ENCODE results near the gene TFF1.
"Not testable (repeated sequence)": the region's sequence is repeated elsewhere in the genome, so short reads cannot be mapped to it uniquely, and the experiment has no call there.

The TFF1 gene

DNA sequence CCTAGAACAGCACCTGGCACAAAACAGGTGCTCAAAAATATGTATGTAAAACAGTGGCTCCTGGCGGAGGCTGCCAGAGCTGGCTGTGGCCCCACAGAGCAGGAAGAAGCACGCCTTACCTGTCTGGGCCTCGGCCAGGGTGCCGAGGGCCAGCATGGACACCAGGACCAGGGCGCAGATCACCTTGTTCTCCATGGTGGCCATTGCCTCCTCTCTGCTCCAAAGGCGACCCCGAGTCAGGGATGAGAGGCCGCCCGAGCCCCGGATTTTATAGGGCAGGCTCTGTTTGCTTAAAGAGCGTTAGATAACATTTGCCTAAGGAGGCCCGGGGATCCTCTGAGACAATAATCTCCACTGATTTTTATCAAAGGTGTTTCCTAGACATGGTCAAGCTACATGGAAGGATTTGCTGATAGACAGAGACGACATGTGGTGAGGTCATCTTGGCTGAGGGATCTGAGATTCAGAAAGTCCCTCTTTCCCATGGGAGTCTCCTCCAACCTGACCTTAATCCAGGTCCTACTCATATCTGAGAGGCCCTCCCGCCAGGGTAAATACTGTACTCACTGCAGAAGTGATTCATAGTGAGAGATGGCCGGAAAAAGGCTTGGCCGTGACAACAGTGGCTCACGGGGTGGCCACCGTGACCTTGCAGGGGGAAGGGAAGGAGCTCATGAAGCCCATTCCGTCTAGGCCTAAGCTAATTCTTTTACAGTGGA is at the start of gene TFF1:
TFF1 (minus strand) TSS at position 244 of the 719 bp plus-strand sequence; CDS start at position 204, 40 bp downstream.
- no peak for DNase-seq

DNA sequence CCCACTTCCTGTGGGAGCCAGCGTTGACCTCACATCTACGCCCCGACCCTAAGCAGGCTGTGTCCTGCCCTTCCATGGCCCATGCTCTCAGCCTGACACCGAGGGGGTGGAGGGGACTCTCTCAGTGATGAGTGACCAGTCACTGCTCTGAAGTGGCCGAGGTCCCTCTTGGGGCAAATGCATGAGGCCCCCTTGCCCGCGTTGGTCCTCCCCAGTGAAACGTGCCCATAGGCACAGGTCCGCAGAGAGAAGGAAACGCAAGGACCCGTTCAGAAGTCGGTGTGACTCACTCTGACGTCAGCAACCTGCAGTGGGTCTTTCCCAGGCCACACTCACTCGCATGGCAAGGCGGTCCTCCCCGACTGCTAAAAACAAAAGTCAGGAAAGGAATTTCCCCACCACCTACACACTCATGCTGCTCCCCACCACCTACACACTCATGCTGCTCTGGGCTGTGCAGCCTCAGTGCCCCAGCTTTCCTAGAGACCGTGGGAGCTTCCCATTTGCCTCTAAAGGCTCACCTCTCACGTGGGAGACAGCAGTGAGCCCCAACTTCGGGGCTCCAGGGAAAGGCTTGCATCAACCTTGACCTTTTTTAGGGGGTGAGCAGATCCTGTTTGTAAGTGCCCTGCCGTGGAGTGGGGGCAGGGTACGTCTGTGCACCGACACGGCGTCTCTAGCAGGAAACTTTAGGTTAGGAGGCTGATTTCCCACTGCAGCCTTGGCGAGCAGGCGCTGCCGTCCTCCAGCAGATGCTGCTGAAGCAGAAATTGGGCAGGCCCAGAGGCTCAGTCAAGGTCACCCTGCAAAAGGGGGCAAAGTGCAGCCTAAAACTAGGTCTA is 48.8 kb upstream of the TFF1 start:
- DNase-seq: no peak

DNA sequence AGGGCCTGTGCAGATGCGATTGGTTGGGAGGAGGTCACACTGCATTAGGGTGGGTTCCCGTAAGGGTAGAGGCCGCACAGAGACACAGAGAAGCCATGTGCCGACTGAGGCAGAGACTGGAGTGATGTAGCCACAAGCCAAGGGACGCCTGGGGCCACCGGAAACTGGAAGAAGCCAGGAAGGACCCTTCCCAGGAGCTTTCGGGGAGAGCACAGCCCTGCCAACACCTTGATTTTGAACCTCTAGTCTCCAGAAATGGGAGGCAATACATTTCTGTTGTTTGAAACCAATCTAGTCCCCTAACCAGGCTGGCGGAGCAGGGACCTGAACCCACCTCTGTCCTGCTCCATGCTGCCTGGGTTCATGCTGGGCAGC is 48.2 kb upstream of the TFF1 start:
- no peak for DNase-seq

DNA sequence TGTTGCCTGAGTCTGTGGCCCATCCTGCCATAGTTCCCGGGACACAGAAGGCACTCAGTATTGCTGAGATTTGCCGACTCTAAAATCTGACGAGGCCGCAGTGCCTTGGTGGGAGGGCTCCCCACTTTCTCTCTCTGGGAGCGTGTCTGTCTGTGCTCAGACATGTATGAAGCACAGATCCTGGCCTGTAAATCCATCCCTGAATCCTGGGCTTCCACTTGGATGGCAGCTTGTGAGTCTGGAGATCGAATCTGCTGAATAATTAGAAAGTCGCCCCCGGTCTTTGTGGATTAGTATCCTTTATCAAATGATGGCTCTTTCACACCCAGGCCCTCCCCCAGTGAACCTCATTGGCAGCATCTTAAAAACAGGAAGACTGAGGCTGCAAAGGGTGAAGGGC is 47.7 kb upstream of the TFF1 start:
- no peak for DNase-seq

DNA sequence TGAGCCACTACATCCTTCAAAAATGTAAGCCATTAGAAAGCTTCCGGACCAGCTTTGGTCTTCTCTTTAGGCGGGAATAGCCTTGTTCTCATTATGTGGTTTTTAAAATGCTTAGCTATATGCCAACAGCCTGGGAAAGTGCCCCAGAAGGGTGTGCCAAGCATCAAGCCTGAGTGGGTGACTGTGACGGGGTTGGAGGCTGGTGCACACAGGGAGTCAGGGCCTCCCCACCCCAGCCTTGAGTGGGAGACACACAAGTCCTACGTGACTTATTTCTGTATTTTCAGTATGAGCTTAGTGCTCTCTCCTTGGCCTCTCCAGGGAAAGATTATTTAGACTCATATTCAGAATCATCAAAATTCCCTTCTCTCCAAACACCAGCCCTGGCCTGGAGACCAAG is 47.2 kb upstream of the TFF1 start:
- no peak for DNase-seq

DNA sequence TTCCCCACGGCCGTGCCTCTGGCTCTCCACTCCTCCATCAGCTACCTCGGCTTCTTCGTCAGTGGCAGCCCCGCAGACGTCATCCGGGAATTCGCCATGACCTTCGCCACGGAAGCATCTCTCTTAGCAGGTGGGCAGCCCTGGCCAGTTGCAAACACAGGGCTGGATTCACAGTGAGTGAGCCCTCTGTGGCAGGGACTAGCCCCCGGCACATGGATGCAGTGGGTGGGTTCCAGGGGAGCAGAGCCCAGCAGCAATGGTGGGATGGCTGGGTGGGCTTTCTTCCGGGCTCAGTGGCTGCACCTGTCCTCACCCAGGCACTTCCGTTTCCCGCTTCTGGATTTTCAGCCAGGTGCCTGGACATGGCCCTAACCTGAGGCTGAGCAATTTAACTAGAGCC is 46.8 kb upstream of the TFF1 start:
- DNase-seq: no peak

DNA sequence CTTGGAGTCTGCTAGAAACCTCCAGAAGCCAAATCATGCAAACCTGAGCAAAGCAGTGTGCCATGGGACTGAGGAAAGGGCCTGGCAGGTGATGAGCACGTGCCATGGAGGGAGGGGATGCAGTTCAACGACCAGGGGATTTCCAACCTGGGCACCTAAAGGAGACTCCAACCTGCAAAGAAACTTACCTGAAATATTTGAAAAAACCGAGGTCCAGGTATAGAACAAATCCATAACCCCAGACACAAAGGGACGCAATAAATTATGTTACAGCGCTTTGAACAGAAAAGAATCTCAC is 46.2 kb upstream of the TFF1 start:
- DNase-seq: no peak

DNA sequence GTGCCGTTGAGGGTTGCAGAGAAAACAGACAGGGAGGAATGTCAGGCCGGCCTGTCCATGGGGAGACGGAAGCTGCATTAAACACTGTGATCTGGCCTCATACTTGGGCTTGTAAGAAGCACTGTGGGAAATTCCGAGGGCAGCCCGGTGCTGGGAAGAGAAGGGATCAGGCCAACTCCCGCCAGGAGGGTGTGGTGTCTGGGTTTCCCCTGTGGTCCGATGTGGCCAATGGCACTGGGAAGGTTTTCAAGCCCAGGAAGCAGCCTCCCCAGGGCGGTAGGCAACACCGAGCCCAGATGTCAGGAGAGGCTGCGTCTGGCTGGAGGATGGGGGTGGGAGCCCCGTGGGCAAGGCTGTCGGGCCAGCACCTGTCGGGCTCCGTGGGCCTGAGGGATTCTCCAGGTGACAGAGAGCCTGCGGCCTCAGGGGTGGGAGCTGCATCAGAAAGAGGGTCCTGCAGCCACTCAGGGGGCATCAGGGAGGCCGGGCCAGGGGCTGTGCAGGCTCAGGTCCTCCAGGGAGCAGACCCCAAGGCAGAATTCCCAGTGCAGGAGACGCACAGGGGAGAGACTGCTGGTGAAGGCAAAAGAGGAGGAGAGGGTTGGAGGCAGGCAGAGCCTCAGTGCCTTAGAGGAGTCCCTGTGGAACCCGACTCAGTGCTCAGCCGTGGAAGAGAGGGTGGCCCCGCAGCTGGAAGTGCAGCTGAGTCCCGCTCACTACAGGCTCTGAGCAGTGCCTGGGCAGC is 45.7 kb upstream of the TFF1 start:
- no peak for DNase-seq

DNA sequence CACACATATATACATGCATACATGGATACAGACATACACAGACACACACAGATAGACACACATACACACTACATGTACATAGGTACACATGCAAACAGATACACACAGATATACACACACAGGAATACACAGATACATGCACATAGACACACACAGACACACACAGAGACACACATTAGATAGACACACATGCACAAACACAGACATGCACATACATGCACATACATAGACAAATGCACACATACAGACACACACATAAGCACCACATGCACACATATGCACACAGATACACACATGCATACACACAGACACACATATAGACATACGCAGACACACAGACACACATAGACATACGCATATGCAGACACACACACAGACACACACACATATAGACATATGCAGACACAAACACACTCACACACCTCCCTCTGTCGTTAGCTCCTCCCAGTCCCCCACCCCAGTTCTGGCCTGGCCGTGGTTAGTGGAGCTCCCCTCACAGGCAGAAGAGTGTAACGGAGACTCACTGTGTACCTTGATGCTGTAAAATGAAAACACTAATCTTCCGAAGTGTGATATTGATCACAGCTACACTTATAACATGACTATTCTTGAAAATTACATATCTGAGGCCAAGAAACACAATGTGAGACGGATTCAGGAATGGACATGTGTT is 45.0 kb upstream of the TFF1 start:
- no peak for DNase-seq

DNA sequence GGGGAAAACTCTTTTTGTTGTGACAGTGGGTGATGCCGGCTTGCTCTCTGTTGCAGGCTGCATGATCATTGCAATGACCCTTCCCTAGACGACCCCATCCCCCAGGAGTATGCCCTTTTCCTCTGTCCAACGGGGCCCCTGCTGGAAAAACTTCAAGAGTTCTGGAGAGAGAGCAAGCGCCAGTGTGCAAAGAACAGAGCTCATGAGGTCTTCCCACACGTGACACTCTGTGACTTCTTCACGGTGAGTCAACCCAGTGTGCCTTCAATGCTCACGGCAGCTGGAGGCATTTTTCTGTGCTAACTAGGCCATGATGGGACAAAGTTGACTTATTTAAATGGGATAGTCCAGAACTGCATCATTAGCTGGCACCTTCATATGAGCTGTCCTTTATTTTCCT is 43.0 kb upstream of the TFF1 start:
- DNase-seq: no peak

DNA sequence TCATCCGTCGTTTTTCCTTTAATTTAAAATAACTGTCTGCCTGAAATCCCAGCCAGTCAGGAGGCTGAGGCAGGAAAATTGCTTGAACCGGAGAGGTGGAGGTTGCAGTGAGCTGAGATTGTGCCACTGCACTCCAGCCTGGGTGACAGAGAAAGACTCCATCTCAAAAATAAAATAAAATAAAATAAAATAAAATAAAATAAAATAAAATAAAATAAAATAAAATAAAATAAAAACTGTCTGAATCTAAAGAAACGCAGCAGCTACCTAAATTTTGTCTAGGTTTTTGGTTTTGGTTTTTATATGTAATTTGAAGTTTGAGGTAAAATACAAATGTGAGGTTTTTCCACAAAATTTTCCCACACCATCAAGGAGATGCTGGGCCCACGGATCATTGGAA is 42.4 kb upstream of the TFF1 start:
- not testable (repeated sequence) for DNase-seq

DNA sequence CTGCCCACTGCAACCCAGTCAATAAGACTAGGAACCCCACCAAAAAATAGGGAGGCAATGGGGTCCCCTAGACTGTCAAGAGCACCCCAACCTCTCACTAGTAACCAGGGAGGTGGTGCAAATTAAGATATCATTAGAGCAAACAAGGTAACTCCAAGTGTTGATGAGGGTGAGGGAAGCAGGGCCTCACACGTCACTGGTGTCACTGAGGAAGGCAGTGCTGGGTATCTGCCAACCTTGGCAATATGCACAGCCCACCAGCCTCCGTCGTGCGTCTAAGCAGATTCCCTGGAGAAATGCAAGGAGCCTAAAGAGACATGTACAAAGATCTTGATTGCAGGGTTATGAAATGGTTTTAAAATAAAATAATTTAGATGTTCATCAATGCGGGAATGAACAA is 41.1 kb upstream of the TFF1 start:
- no peak for DNase-seq

DNA sequence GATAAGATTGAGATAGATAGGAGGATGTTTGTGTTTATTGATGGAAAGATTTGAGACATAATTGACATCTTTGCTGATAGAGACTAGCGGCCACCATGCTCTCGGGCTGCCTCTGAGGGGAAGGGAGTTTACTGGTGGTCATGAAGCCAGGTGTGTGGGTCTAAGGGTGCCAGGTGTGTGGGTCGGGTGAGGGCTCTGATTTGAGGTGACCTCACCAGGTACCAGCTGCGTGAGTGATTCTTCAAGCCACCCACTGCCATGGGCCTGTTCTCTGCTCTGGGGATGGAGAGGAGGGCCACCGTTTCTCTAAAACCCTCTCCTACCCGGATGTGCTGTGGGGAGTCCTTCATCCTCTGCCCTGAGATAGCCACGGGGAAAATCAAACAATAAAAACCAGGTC is 40.5 kb upstream of the TFF1 start:
- no peak for DNase-seq

DNA sequence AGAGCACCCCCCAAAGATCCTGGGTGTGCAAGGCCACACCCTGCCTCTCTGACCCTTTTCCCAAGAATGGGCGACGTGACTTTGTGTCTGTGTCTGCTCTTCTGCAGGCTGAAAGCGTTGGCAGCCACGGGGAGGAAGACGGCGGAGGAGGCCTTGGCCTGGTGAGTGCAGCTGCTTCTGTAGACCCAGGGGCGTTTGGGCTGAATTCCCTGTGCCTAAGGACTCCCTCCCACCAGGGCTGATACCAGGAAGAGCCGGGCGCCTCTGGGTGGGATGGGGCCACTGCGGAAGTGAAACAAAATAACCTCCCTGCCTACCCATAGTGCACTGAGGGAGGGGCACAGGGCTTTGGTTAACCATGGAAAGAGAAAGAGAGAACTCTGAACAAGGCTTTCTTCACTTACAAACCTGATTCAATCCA is 39.9 kb upstream of the TFF1 start:
- no peak for DNase-seq

DNA sequence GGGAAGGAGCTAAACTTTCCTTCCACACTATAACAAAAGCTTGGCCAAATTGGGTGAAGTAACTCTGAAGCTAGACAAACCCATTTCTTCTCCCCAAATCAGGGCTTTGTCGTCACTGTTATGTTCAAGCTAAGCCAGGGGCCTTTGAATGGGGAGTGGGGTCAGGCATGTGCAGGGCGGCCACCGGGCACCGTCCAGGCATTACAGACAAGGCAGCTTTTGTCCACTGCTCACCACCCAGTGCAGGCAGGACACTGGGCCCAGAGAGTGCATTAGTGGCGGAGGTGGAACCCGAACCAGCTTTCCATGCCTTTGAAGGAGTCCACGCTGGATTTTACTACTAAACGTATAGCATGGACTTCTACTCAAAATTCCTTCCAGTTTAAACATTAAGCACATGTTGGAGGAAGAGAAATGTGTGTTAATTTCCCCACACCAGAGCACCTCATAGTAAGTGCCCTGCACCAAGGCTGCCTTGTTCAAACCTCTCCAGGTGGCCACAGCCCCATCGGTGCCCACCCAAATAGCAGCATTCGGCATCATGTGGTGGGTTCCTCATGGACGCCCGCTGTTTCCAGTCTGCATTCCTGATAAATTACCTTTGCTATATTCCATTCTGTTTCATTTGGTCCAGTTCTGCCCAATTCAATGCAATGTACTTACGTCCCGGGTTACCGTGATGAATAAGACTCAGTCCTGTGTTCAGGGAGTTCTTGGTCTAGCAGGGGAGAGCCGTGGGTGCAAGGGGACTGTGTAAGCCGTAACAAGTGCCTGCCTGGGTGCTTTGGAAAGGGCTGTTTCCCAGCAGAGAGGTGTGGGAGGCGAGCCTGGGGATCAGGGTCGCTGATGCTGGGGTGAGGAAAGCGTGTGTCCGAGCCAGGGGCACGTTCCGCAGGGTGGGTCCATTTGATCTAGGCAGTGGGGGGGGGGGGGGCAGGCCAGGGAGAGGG is 39.0 kb upstream of the TFF1 start:
- DNase-seq: no peak

DNA sequence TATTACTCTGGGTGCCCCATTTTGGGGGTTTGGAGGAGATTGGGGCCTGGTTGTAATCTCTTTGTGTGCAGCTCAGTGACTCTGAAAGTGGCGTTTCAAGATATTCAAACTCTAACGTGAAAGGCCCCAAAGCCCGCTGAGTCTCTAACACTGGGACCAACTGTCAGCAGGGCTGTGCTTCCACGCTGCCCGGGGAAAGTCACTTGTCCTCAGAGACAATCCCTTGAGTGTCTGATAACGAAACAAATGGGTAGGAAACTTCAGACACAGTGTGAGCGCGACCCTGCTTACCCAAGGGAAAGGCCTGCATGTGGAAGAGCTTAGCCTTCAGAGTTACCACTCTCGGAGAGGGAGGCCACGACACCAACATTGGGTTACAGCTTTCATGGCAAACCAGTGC is 38.2 kb upstream of the TFF1 start:
- no peak for DNase-seq

DNA sequence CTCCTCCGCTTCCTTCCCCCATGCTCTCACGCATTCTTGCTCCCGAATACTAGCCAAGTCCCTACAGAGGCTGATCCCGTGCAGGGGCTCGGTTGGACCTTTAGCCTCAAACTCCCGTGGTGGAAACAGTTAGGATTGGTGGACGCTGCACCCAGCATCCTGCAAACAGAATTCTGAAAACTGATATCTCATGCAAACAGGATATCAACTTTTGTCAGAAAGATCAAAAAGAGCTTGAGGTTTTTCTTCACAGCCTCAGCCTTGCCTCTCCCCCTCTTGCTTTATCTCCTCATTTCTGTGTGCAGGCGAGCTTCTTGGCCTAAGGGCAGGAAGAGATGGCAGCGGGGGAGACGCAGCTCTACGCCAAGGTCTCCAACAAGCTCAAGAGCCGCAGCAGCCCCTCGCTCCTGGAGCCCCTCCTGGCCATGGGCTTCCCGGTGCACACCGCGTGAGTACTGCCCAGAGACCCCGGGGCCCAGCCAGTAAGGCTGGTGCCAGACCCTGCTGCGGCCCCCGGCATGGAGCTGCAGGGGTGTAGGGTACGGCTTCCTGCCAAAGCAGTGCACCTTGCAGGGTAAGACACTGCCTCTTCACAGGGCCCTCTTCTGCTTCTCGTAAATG is 37.4 kb upstream of the TFF1 start, which contains the start of gene UBASH3A:
UBASH3A (plus strand) TSS at position 292 of the 621 bp plus-strand sequence; CDS start at position 336, 44 bp downstream.
- no peak for DNase-seq

DNA sequence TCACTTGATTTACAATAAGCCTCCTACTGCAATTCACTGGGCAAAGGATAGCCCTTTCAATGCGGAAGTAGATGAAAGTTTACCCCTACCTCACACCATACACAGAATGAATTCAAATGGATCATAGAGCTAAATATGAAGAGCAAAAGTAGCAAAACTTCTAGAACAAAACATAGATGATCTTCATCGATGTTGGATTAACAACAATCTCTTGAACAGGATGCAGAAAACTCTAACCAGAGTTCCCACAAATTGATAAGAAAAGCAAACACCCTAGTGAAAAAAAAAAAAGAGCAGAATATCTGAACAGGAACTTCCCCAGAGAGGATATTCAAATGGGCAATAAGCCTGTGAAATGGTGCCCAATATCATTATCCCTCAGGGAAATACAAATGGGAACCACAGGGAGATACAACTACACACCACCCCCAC is 35.5 kb upstream of the TFF1 start:
- DNase-seq: no peak

DNA sequence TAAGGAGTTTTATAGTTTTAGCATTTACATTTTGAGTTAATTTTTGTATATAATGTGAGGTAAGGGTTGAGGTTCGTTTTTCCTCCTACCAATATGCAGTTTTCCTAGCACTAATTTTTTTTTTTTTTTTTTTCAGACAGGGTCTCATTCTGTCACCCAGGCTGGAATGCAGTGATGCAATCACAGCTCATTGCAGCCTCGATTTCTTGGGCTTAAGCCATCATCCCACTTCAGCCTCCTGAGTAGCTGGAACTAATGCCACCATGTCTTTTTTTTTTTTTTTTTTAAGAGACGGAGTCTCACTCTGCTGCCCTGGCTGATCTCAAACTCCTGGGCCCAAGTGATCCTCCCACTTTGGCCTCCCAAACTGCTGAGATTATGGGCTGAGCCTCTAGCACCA is 34.8 kb upstream of the TFF1 start:
- DNase-seq: no peak

DNA sequence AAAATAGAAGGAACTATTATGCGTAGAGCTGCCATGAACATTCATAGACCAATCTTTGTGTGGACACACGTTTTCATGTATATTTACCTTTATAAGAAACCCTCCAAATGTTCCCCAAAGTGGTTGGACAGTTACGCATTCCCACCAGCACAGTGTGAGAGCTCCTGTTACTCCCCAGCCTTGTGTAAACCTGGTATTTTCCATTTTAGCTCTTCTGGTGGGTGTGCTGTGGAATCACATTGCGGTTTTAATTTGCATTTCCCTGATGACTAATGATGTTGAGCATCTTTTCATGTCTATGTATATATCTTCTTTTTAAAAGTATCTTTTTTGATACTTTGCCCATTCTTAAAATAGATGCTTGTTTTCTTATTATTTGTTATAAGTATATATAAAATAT is 34.2 kb upstream of the TFF1 start:
- no peak for DNase-seq

DNA sequence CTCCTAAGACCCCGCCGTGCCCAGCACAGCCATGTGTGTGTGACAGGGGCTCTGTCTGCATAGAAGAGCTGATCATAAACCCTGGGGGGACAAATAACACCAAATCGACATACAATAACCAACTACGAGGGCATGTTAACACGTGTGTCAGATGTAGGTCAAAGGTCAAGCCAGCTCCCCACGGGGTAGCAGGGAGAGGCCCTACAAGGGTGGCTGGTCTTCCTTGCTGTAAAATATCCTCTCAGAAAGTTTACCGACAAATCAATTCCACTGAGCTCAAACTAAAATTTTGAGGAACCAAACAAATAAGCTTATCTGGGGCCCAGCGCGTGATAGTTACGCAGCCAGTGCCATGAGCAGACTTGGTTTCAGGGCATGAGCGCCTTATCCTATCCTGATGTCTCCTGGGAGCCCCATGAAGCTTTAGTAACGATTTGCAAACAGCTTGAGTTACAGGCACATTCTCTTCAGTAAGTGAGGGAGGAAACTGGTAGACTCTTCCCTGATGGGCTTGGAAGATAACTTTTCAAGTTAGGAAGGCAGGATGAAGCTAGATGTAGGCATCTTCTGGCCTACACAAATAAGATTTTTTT is 32.2 kb upstream of the TFF1 start:
- DNase-seq: no peak

Data from NCI-H2029 treated with DMSO at 0.1 percent for 48 hours (cell line).